HG03280 (cell line): Measurements from ENCODE around the gene SCN3B.
A peak's percentile ranks its signal among the peaks of the same experiment; 100 is the strongest.

ENCODE experiments used
- ATAC-seq: cut with Tn5 transposase; IDR thresholded peaks from one replicate; pipeline ENCODE4 v1.9.1; 2021; ENCODE audit warnings: mild to moderate bottlenecking, moderate library complexity; ENCODE audit not compliant: unreplicated experiment

The SCN3B gene

GRCh38 chr11:123601743-123602142, 52.7 kb downstream of the SCN3B start:
- no peak for ATAC-seq

GRCh38 chr11:123601136-123601535, 53.3 kb downstream of the SCN3B start:
- no peak for ATAC-seq

GRCh38 chr11:123597859-123598258, 56.6 kb downstream of the SCN3B start:
- no peak for ATAC-seq

- no peak for ATAC-seq
These were observed 59.5 kb downstream of the SCN3B start for GRCh38 chr11:123594921-123595320.

GRCh38 chr11:123594188-123594901, 60.1 kb downstream of the SCN3B start:
- no peak for ATAC-seq

GRCh38 chr11:123593570-123593969, 60.9 kb downstream of the SCN3B start:
- no peak for ATAC-seq

- no peak for ATAC-seq
These were observed 64.0 kb downstream of the SCN3B start for GRCh38 chr11:123590296-123590912.

GRCh38 chr11:123588864-123589262, 65.6 kb downstream of the SCN3B start:
- no peak for ATAC-seq

- ATAC-seq, result no peak
These were observed 66.1 kb downstream of the SCN3B start for GRCh38 chr11:123588117-123588863.

- ATAC-seq, result no peak
These were observed 66.9 kb downstream of the SCN3B start for GRCh38 chr11:123587559-123587958.

GRCh38 chr11:123587044-123587443, 67.4 kb downstream of the SCN3B start:
- no peak for ATAC-seq

- ATAC-seq, result no peak
These were observed 67.9 kb downstream of the SCN3B start for GRCh38 chr11:123586568-123586967.

- ATAC-seq, result no peak
These were observed 68.7 kb downstream of the SCN3B start for GRCh38 chr11:123585706-123586105.

- no peak for ATAC-seq
These were observed 69.2 kb downstream of the SCN3B start for GRCh38 chr11:123585206-123585605.

GRCh38 chr11:123584737-123585136, 69.7 kb downstream of the SCN3B start:
- ATAC-seq, result no peak

- no peak for ATAC-seq
These were observed 70.2 kb downstream of the SCN3B start for GRCh38 chr11:123584186-123584585.

- ATAC-seq, result no peak
These were observed 71.4 kb downstream of the SCN3B start for GRCh38 chr11:123582992-123583504.

GRCh38 chr11:123581651-123582399, 72.6 kb downstream of the SCN3B start:
- ATAC-seq, result no peak

GRCh38 chr11:123580557-123581275, 73.7 kb downstream of the SCN3B start:
- peak; percentile 81 for ATAC-seq

- ATAC-seq, result no peak
These were observed 74.3 kb downstream of the SCN3B start for GRCh38 chr11:123580137-123580536.

GRCh38 chr11:123579482-123579812, 75.0 kb downstream of the SCN3B start:
- no peak for ATAC-seq
